Activated CD4-positive, alpha-beta T cell treated with anti-CD3 and anti-CD28 coated beads, Interleukin-2, amount 10 ng/mL, durations not matched to agents 24 days and 14 days (primary cell): ENCODE data around the gene RPL7L1. TPM values are rescaled to one million over a fixed set of nuclear protein-coding genes. Genes with fewer than 3 reads are reported as not detected.

ENCODE experiments used
- DNase-seq: peaks from one replicate; pipeline ENCODE4 v3.0.0; 2022
- H3K27ac Mint-ChIP-seq: one replicate; pipeline ENCODE4 v1.8.0; 2022; ENCODE audit warnings: mild to moderate bottlenecking, mixed read lengths
- H3K27me3 Mint-ChIP-seq: one replicate; pipeline ENCODE4 v1.8.0; 2022; ENCODE audit warnings: mixed read lengths
- H3K36me3 Mint-ChIP-seq: one replicate; pipeline ENCODE4 v1.8.0; 2022; ENCODE audit warnings: low read depth, mild to moderate bottlenecking, mixed read lengths
- H3K4me1 Mint-ChIP-seq: one replicate; pipeline ENCODE4 v1.8.0; 2021; ENCODE audit warnings: mixed read lengths
- H3K4me3 Mint-ChIP-seq: one replicate; pipeline ENCODE4 v1.8.0; 2022; ENCODE audit warnings: mild to moderate bottlenecking, moderate library complexity, mixed read lengths
- H3K9me3 Mint-ChIP-seq: one replicate; pipeline ENCODE4 v1.8.0; 2021; ENCODE audit warnings: mixed read lengths
- intact Hi-C: fragments of 100-400 bp; cut with micrococcal nuclease; formaldehyde crosslinking; loops from one replicate; pipeline ENCODE4 v1.15.1; 2023
- total RNA-seq: library from RNA; stranded (reverse); gene quantifications from 2 replicates; pipeline ENCODE4 v1.2.3, GENCODE V29; 2022

The RPL7L1 gene
- total RNA-seq, 1 donor from 2014 or later = 182 TPM

DNA sequence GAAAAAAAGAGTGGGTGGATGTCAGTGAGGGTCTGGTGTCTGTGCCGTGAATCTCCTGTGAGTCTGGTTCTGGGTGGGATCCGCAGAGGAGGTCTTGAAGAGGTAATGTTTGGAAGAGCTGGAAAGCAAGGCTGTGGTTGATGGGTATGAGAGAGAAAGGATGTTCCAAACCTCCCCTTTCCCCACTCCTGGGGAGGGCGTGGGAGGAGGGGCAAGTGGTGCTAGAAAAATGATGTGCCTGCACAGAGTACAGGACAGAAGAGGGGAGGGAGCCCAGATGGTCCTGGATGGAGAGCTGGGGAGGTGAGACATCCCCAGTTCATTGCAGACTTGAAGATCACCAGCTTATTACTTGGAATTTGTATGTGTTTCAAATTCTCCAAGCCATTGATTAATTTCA lies 53.0 kb downstream of the RPL7L1 start:
- DNase-seq = no peak
- H3K4me3 Mint-ChIP-seq = peak overlapping the region; percentile 55
- peaks cover 53% of the 10 kb centered on the region for H3K36me3 Mint-ChIP-seq
- H3K27me3 Mint-ChIP-seq = no peaks in the 10 kb centered on the region
- no peaks in the 10 kb centered on the region for H3K9me3 Mint-ChIP-seq
- H3K4me1 Mint-ChIP-seq = peaks cover 34% of the 10 kb centered on the region
- H3K27ac Mint-ChIP-seq = peak overlapping the region; percentile 10
- intact Hi-C loops = no loop called here

DNA sequence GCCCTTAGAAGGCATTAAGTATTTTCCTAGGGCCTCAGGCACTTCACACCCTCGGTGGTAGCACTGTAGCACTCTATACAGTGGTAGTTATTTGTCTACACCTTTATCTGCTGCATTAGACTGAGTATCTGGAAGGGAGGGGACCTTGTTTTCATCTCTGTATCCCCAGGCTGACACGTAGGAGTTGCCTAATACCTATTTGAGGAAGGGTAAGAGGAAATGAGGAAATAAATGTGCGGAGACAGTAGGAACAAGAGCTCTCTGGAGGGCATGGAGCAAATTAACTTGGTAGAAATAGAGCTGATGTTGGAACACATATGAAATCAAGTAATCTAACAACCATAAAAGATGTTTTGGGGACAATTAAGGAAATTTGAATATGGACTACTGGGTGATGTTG lies 53.8 kb downstream of the RPL7L1 start:
- Mint-ChIP-seq H3K36me3 (peaks cover 57% of the 10 kb centered on the region), H3K27ac (no peak overlapping the region), H3K4me1 (peaks cover 34% of the 10 kb centered on the region), H3K4me3 (no peak overlapping the region), H3K27me3 (no peaks in the 10 kb centered on the region), H3K9me3 (no peaks in the 10 kb centered on the region)
- DNase-seq = no peak
- intact Hi-C loops = no loop called here

DNA sequence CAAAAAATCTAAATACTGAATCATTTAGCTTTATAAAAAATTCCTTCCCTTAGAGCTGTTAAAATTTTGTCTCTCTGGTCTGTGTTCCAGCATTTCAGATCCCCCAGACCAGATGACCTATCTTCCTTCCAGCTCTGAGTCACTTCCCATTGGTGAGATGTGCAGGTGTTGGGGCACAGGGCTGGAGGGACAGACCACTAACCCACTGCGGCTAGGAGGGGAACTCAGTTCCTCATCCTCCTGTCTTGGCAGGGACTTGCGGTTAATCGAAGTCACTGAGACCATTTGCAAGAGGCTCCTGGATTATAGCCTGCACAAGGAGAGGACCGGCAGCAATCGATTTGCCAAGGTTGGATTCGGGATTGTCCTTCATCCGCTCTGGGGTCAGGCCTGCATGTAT lies 55.9 kb downstream of the RPL7L1 start:
- DNase-seq = no peak
- no peak overlapping the region for H3K4me3 Mint-ChIP-seq
- intact Hi-C loops = no loop called here
- H3K9me3 Mint-ChIP-seq = no peaks in the 10 kb centered on the region
- H3K36me3 Mint-ChIP-seq = peaks cover 66% of the 10 kb centered on the region
- H3K27ac Mint-ChIP-seq = no peak overlapping the region
- H3K4me1 Mint-ChIP-seq = peaks cover 24% of the 10 kb centered on the region
- H3K27me3 Mint-ChIP-seq = no peaks in the 10 kb centered on the region

DNA sequence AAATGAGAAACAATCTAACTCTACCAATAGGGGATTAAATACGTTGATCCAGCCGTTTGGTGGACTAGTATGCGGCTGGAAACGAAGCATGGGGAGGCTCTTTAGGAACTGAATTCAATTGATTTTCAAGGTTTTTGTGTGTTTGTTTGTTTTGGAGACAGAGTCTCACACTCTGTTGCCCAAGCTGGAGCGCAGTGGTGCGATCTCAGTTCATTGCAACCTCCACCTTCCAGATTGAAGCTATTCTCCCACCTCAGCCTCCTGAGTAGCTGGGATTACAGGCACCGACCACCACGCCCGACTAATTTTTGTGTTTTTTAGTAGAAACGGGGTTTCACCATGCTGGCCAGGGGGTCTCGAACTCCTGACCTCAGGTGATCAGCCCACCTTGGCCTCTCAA lies 57.0 kb downstream of the RPL7L1 start:
- Mint-ChIP-seq H3K36me3 (peaks cover 69% of the 10 kb centered on the region), H3K27ac (no peak overlapping the region), H3K4me1 (peaks cover 16% of the 10 kb centered on the region), H3K27me3 (no peaks in the 10 kb centered on the region), H3K9me3 (no peaks in the 10 kb centered on the region), H3K4me3 (no peak overlapping the region)
- DNase-seq = no peak
- intact Hi-C loops = no loop called here

DNA sequence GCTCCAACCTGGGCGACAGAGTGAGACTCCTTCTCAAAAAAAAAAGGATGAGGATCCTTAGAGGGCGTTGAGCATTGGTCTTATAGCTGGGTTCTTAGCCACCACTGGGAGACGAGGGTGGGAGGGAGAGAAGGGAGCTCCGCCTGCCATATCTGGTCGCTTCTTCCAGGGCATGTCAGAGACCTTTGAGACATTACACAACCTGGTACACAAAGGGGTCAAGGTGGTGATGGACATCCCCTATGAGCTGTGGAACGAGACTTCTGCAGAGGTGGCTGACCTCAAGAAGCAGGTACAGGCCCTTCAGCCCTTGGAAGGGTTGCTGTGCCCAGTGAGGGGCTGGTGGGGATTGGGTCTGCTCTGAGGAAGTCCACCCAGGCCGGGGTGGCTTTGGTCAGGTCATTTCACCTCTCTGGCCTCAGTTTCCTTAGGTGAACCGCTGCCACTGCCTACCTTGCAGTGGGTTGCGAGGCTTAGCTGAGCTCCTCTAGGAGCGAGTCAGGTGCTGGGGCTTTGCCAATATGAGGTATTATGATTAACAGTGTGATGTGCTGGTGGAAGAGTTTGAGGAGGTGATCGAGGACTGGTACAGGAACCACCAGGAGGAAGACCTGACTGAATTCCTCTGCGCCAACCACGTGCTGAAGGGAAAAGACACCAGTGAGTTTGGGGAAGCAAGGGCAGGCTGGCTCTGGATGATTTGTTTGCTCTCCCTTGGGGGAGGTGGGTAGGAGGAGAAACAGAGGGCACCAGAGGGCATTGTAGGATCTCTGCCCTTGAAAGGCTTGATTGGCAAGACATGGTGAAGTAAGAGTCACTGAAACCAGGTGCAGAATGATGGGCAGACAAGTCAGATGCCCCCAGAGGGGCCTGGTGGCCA lies 58.4 kb downstream of the RPL7L1 start:
- intact Hi-C loops = no loop called here
- H3K4me3 Mint-ChIP-seq = no peak overlapping the region
- H3K27ac Mint-ChIP-seq = peak overlapping the region; percentile 22
- DNase-seq = no peak
- H3K36me3 Mint-ChIP-seq = peaks cover 61% of the 10 kb centered on the region
- no peaks in the 10 kb centered on the region for H3K9me3 Mint-ChIP-seq
- H3K27me3 Mint-ChIP-seq = no peaks in the 10 kb centered on the region
- peaks cover 7% of the 10 kb centered on the region for H3K4me1 Mint-ChIP-seq

DNA sequence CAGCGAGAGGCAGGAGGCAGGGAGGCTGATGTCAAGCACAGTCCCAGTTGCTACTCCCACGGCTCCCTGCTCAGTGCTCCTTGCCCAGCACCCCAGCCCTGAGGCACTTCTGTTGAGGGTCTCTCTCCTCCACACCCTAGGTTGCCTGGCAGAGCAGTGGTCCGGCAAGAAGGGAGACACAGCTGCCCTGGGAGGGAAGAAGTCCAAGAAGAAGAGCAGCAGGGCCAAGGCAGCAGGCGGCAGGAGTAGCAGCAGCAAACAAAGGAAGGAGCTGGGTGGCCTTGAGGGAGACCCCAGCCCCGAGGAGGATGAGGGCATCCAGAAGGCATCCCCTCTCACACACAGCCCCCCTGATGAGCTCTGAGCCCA lies 59.0 kb downstream of the RPL7L1 start:
- Mint-ChIP-seq H3K27ac (no peak overlapping the region), H3K4me1 (peaks cover 1% of the 10 kb centered on the region), H3K9me3 (no peaks in the 10 kb centered on the region), H3K4me3 (no peak overlapping the region), H3K27me3 (no peaks in the 10 kb centered on the region), H3K36me3 (peaks cover 58% of the 10 kb centered on the region)
- intact Hi-C loops = no loop called here
- no peak for DNase-seq

DNA sequence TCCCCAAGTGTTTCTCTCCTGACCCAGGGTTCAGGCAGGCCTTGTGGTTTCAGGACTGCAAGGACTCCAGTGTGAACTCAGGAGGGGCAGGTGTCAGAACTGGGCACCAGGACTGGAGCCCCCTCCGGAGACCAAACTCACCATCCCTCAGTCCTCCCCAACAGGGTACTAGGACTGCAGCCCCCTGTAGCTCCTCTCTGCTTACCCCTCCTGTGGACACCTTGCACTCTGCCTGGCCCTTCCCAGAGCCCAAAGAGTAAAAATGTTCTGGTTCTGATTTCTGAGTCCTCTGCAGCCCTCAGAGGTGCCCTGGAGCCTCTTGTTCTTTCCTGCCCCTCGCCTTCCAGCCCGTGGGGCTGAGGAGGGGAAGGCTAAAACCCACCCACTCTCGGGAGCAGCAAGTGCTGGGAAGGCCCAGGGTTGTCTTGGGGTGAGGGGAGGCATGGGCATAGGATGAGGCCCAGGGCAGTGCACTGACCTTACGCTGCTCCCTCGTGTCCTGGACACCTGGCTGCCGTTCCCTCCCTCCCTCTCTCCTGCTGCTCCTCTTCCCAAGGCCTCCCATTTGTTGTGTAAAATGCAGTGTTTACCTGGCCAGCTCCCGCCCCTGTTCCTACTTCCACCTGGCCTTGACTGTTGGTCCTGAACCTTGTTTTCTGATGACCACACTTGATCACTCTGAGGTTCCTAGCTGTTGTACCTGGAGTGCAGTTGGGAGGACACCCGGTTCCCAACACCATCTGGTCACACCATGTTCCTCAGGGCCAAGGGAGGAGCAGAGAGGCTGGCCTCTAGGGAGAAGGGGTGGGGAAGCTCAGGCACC lies 59.8 kb downstream of the RPL7L1 start:
- no peaks in the 10 kb centered on the region for H3K4me1 Mint-ChIP-seq
- peak overlapping the region; percentile 6 for H3K27ac Mint-ChIP-seq
- DNase-seq = no peak
- no peaks in the 10 kb centered on the region for H3K9me3 Mint-ChIP-seq
- no peak overlapping the region for H3K4me3 Mint-ChIP-seq
- no peaks in the 10 kb centered on the region for H3K27me3 Mint-ChIP-seq
- intact Hi-C loops = no loop called here
- H3K36me3 Mint-ChIP-seq = peaks cover 56% of the 10 kb centered on the region

Other genes with a start within 250 kb of the RPL7L1 start
- not detected in 2 replicates for gene PRPH2, start 157.0 kb upstream of the RPL7L1 start, total RNA-seq
- gene TBCC, start 133.5 kb upstream of the RPL7L1 start, total RNA-seq = 18.4 TPM in 2 replicates
- gene BICRAL, start 97.6 kb upstream of the RPL7L1 start, total RNA-seq = 12.5 and 12.9 TPM in 2 replicates
- gene PTCRA, start 36.4 kb downstream of the RPL7L1 start, total RNA-seq = not detected in 2 replicates
- 45.9 and 49.0 TPM in 2 replicates for gene CNPY3, start 49.9 kb downstream of the RPL7L1 start, total RNA-seq
- 0.24 and 0.70 TPM in 2 replicates for gene GNMT, start 81.1 kb downstream of the RPL7L1 start, total RNA-seq
- gene PEX6, start 99.6 kb downstream of the RPL7L1 start, total RNA-seq = 24.0 and 24.1 TPM in 2 replicates
- 54.2 and 54.6 TPM in 2 replicates for gene PPP2R5D, start 105.0 kb downstream of the RPL7L1 start, total RNA-seq
- 93.5 and 94.3 TPM in 2 replicates for gene MEA1, start 134.3 kb downstream of the RPL7L1 start, total RNA-seq
- gene KLHDC3, start 134.6 kb downstream of the RPL7L1 start, total RNA-seq = 73.8 and 77.5 TPM in 2 replicates
- gene RRP36, start 142.0 kb downstream of the RPL7L1 start, total RNA-seq = 79.9 and 83.4 TPM in 2 replicates
- gene CUL7, start 174.2 kb downstream of the RPL7L1 start, total RNA-seq = 22.6 and 24.7 TPM in 2 replicates
- 83.8 and 103 TPM in 2 replicates for gene MRPL2, start 179.8 kb downstream of the RPL7L1 start, total RNA-seq
- gene KLC4, start 180.0 kb downstream of the RPL7L1 start, total RNA-seq = 9.5 and 10.7 TPM in 2 replicates
- 3.4 and 4.3 TPM in 2 replicates for gene PTK7, start 196.7 kb downstream of the RPL7L1 start, total RNA-seq